Measurements from ENCODE around the gene SNED1.

The SNED1 gene

GRCh38 chr2:240997856-240998705 lies at the start of gene SNED1:
Gene SNED1, plus strand, starts transcription at chr2:240998618. Its CDS starts 220 bp downstream, at chr2:240998838.
- DNase-seq: peak; percentile 51

GRCh38 chr2:240948905-240949790 lies 49.3 kb upstream of the SNED1 start:
- DNase-seq: no peak

- no peak for DNase-seq
Measured at GRCh38 chr2:240949791-240950705, 48.4 kb upstream of the SNED1 start.

GRCh38 chr2:240951045-240951594 lies 47.3 kb upstream of the SNED1 start:
- no peak for DNase-seq

- no peak for DNase-seq
Measured at GRCh38 chr2:240952496-240953246, 45.7 kb upstream of the SNED1 start.

GRCh38 chr2:240953426-240954410 lies 44.7 kb upstream of the SNED1 start:
- DNase-seq: no peak

- DNase-seq: no peak
Measured at GRCh38 chr2:240954436-240955305, 43.7 kb upstream of the SNED1 start.

GRCh38 chr2:240955306-240956170 lies 42.9 kb upstream of the SNED1 start:
- DNase-seq: no peak

GRCh38 chr2:240956171-240956934 lies 42.1 kb upstream of the SNED1 start:
- DNase-seq: no peak

- no peak for DNase-seq
Measured at GRCh38 chr2:240956935-240957655, 41.3 kb upstream of the SNED1 start.

GRCh38 chr2:240957656-240958365 lies 40.6 kb upstream of the SNED1 start:
- no peak for DNase-seq

GRCh38 chr2:240958366-240959213 lies 39.8 kb upstream of the SNED1 start:
- DNase-seq: no peak

GRCh38 chr2:240959214-240959940 lies 39.0 kb upstream of the SNED1 start:
- DNase-seq: no peak

GRCh38 chr2:240959941-240960308 lies 38.5 kb upstream of the SNED1 start:
- DNase-seq: no peak

All from NCI-H2029 (cell line).